SK-N-SH treated with all-trans-retinoic acid at 6 μM for 48 hours (cell line): ENCODE measurements around the gene DHCR24.

Source experiments
- ARNTL ChIP-seq: fragments of 450-650 bp; formaldehyde crosslinking; IDR thresholded peaks from 2 replicates; pipeline ENCODE4 v1.5.0; 2020; ENCODE audit warnings: low read depth, mild to moderate bottlenecking, moderate library complexity, borderline replicate concordance
- CREB5 ChIP-seq: fragments of 250-450 bp; sonication (Bioruptor Pico); IDR thresholded peaks from 2 replicates; pipeline ENCODE4 v1.5.1; 2020; ENCODE audit warnings: low read depth, mild to moderate bottlenecking, moderate library complexity
- CSRNP3 ChIP-seq: fragments of 250-450 bp; sonication (Bioruptor Pico); IDR thresholded peaks from 2 replicates; pipeline ENCODE4 v1.5.1; 2021; ENCODE audit warnings: mild to moderate bottlenecking, moderate library complexity
- ESRRG ChIP-seq: fragments of 250-450 bp; sonication (Bioruptor Pico); IDR thresholded peaks from 2 replicates; pipeline ENCODE4 v1.6.1; 2021; ENCODE audit warnings: mild to moderate bottlenecking
- ISL1 ChIP-seq: fragments of 250-450 bp; sonication (Bioruptor Pico); IDR thresholded peaks from 2 replicates; pipeline ENCODE4 v2.1.2; 2022; ENCODE audit warnings: mild to moderate bottlenecking, moderate library complexity
- OSR1 ChIP-seq: fragments of 250-450 bp; sonication (Bioruptor Pico); IDR thresholded peaks from 2 replicates; pipeline ENCODE4 v1.8.0; 2022; ENCODE audit warnings: moderate library complexity, mild to moderate bottlenecking, inconsistent platforms
- PATZ1 ChIP-seq: fragments of 250-450 bp; sonication (Bioruptor Pico); IDR thresholded peaks from 2 replicates; pipeline ENCODE4 v1.8.0; 2020; ENCODE audit warnings: mild to moderate bottlenecking, moderate library complexity, borderline replicate concordance
- RARB ChIP-seq: fragments of 250-450 bp; sonication (Bioruptor Pico); IDR thresholded peaks from 2 replicates; pipeline ENCODE4 v1.8.0; 2021; ENCODE audit warnings: mild to moderate bottlenecking, moderate library complexity
- SNAI2 ChIP-seq: fragments of 250-450 bp; sonication (Bioruptor Pico); IDR thresholded peaks from 2 replicates; pipeline ENCODE4 v1.5.0; 2020; ENCODE audit warnings: mild to moderate bottlenecking, moderate library complexity
- TOX ChIP-seq: fragments of 250-450 bp; sonication (Bioruptor Pico); IDR thresholded peaks from 2 replicates; pipeline ENCODE4 v1.8.0; 2021; ENCODE audit warnings: mild to moderate bottlenecking, moderate library complexity, borderline replicate concordance
- ZFP3 ChIP-seq: fragments of 250-450 bp; sonication (Bioruptor Pico); IDR thresholded peaks from 2 replicates; pipeline ENCODE4 v1.5.0; 2020; ENCODE audit warnings: mild to moderate bottlenecking, moderate library complexity
- ZFP30 ChIP-seq: fragments of 450-650 bp; formaldehyde crosslinking; IDR thresholded peaks from 2 replicates; pipeline ENCODE4 v1.5.0; 2022; ENCODE audit warnings: mild to moderate bottlenecking, moderate library complexity
- ZNF8 ChIP-seq: fragments of 450-650 bp; formaldehyde crosslinking; IDR thresholded peaks from 2 replicates; pipeline ENCODE4 v1.5.0; 2020; ENCODE audit warnings: mild to moderate bottlenecking, moderate library complexity

GRCh38 chr1:54853793-54854370 is 33.1 kb downstream of the DHCR24 start:
- TF ChIP-seq ZFP3 (CRISPR knock-in tag) = no peak
- no peak for TF ChIP-seq PATZ1
- no peak for TF ChIP-seq ISL1 (CRISPR knock-in tag)
- no peak for TF ChIP-seq ESRRG (CRISPR knock-in tag)
- no peak for TF ChIP-seq ZFP30 (CRISPR knock-in tag)
- TF ChIP-seq CREB5 (CRISPR knock-in tag) = no peak
- no peak for TF ChIP-seq ZNF8 (CRISPR knock-in tag)
- TF ChIP-seq RARB (CRISPR knock-in tag) = no peak
- no peak for TF ChIP-seq ARNTL (CRISPR knock-in tag)
- TF ChIP-seq SNAI2 (CRISPR knock-in tag) = no peak
- TF ChIP-seq CSRNP3 = no peak
- no peak for TF ChIP-seq OSR1 (CRISPR knock-in tag)
- TF ChIP-seq TOX (CRISPR knock-in tag) = no peak
